HL-60 (cell line): ENCODE data around the gene UPK1A.

ENCODE experiments used
- DNase-seq, 2 experiments: peaks; one replicate each; pipeline ENCODE4 v3.0.0-alpha.2; 2010 to 2020; ENCODE audit warnings: low read depth in 1 of 2, low spot score in 1 of 2
- H3K27ac ChIP-seq: fragments of 250-450 bp; sonication (Bioruptor Pico); replicated peaks from 2 replicates; pipeline ENCODE4 v1.5.1; 2020; ENCODE audit warnings: mild to moderate bottlenecking, moderate library complexity
- H3K27me3 ChIP-seq: fragments of 250-450 bp; sonication (Bioruptor Pico); 2 replicates; pipeline ENCODE4 v1.5.1; 2021; ENCODE audit warnings: mild to moderate bottlenecking, moderate library complexity; ENCODE audit not compliant: insufficient read depth, poor library complexity, severe bottlenecking
- H3K4me3 ChIP-seq: replicated peaks from 2 replicates; pipeline ENCODE4 v1.5.1; 2011; ENCODE audit warnings: mild to moderate bottlenecking, control low read depth, low read length; ENCODE audit not compliant: insufficient read depth
- GABPA ChIP-seq: IDR thresholded peaks from 2 replicates; pipeline ENCODE4 v1.6.1; 2012; ENCODE audit warnings: low read depth
- POLR2AphosphoS5 ChIP-seq: IDR thresholded peaks from 2 replicates; pipeline ENCODE4 v1.6.1; 2012; ENCODE audit warnings: low read depth
- SPI1 ChIP-seq: IDR thresholded peaks from 2 replicates; pipeline ENCODE4 v1.6.1; 2012; ENCODE audit warnings: low read depth, mild to moderate bottlenecking, borderline replicate concordance
- TF ChIP-seq, protein P1 (sequence below): IDR thresholded peaks from one replicate; pipeline ENCODE4 v1.5.1; 2011; ENCODE audit warnings: low read length, control low read depth, inconsistent platforms; ENCODE audit not compliant: insufficient read depth
- TF ChIP-seq, protein P2 (sequence below): IDR thresholded peaks from 2 replicates; pipeline ENCODE4 v1.6.1; 2012; ENCODE audit warnings: low read depth; ENCODE audit not compliant: insufficient replicate concordance

UPK1A gene

DNA sequence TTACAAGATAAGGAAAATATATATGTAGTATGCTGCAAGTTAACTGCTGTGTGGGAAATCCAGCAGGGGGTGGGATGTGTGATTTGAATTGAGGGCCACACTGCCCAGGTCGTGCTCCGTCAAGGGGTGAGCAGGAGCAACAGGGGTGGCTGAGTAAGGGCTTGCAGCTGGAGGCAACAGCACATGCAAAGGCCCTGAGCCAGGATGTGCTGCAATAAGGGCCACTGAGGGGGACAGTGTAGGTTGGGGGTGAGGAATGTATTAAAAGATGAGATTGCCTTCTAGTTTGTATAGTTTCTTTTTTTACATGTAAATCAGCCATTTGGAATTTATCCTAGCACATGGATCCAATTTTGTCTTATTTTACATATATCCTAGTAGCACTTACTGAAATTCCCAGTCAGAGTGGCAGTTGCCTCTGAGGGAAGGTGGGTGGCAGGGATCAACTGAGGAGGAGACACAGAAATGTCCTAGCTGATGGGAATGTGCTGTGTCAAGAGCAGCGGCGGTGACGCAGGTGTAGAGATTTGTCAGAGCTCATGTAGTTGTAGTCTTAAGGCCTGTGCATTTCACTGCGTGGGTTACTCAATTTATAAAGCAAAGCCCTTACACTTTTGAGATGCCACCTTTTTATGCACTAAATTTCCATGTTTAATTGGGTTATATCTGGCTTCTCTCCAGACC is 42.8 kb upstream of the UPK1A start:
- no peak for TF ChIP-seq SPI1
- TF ChIP-seq, protein P1, sequence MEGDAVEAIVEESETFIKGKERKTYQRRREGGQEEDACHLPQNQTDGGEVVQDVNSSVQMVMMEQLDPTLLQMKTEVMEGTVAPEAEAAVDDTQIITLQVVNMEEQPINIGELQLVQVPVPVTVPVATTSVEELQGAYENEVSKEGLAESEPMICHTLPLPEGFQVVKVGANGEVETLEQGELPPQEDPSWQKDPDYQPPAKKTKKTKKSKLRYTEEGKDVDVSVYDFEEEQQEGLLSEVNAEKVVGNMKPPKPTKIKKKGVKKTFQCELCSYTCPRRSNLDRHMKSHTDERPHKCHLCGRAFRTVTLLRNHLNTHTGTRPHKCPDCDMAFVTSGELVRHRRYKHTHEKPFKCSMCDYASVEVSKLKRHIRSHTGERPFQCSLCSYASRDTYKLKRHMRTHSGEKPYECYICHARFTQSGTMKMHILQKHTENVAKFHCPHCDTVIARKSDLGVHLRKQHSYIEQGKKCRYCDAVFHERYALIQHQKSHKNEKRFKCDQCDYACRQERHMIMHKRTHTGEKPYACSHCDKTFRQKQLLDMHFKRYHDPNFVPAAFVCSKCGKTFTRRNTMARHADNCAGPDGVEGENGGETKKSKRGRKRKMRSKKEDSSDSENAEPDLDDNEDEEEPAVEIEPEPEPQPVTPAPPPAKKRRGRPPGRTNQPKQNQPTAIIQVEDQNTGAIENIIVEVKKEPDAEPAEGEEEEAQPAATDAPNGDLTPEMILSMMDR, result no peak
- no peak for TF ChIP-seq POLR2AphosphoS5
- TF ChIP-seq, protein P2, sequence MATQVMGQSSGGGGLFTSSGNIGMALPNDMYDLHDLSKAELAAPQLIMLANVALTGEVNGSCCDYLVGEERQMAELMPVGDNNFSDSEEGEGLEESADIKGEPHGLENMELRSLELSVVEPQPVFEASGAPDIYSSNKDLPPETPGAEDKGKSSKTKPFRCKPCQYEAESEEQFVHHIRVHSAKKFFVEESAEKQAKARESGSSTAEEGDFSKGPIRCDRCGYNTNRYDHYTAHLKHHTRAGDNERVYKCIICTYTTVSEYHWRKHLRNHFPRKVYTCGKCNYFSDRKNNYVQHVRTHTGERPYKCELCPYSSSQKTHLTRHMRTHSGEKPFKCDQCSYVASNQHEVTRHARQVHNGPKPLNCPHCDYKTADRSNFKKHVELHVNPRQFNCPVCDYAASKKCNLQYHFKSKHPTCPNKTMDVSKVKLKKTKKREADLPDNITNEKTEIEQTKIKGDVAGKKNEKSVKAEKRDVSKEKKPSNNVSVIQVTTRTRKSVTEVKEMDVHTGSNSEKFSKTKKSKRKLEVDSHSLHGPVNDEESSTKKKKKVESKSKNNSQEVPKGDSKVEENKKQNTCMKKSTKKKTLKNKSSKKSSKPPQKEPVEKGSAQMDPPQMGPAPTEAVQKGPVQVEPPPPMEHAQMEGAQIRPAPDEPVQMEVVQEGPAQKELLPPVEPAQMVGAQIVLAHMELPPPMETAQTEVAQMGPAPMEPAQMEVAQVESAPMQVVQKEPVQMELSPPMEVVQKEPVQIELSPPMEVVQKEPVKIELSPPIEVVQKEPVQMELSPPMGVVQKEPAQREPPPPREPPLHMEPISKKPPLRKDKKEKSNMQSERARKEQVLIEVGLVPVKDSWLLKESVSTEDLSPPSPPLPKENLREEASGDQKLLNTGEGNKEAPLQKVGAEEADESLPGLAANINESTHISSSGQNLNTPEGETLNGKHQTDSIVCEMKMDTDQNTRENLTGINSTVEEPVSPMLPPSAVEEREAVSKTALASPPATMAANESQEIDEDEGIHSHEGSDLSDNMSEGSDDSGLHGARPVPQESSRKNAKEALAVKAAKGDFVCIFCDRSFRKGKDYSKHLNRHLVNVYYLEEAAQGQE, result no peak
- no peak for TF ChIP-seq GABPA
- no peak for DNase-seq
- H3K27me3 ChIP-seq, result no peaks in the 10 kb centered on the region
- H3K27ac ChIP-seq, result no peak overlapping the region
- no peak overlapping the region for H3K4me3 ChIP-seq

DNA sequence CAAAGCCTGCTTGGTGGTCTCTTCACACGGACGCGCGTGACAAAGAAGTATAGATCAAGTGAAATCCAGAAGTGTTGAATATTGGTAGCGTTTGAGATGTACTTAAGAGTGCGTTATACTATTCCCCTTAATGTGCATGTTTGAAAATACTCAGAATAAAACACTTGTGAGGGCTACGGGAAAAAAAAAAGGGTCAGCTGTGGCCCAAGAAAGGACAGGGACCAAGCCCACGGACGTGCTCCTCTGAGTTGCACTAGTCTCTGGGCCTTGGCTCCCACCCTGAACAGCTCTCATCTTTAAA is 38.1 kb upstream of the UPK1A start:
- TF ChIP-seq SPI1 (no peak), POLR2AphosphoS5 (no peak), GABPA (no peak)
- TF ChIP-seq, protein P2, result no peak
- TF ChIP-seq, protein P1, result no peak

DNA sequence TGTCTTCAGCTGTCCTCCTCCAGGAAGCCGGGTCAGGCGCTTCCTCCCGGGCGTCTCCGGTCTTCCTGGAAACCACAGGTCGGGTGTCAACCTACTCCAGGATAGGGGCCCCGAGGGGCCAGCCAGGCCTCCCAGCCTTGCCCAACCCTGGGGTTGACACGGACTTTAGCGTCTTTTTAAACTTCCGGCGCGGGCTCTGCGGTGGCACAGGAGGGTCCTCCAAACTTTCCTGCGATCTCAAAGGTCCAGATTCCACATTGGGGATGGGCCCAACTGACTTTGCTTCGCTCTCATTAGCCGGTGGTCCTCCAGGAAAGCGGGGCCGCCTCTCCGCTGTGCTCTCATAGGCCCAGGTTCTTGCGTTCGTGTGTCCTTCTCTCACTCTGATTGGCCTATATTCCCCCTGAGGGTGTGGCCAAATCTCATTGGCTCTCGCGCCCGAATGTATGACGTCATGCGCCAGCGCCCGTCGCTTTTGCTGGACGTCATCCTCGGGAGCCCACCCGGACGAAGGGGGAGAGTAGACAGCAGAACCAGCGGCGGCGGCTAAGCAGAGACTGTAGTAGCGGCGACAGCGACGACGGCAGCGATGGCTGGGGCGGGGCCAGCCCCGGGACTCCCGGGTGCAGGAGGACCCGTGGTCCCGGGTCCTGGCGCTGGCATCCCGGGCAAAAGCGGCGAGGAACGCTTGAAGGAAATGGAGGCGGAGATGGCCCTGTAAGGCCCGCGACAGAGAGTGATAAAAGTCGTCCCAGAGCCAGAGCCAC is 37.6 kb upstream of the UPK1A start, which contains the start of gene RBM42:
Gene RBM42 (plus strand): TSS at position 472 of the 767 bp plus-strand sequence. CDS start 118 bp downstream, at position 590.
- peak within 1 kb of the TSS; percentile 88 for H3K4me3 ChIP-seq
- peak within 1 kb of the TSS; percentile 83 for H3K27ac ChIP-seq
- peak; percentile 99 for DNase-seq
- TF ChIP-seq, protein P2, result peak; percentile 28
- peak; percentile 54 for TF ChIP-seq POLR2AphosphoS5
- peak; percentile 65 for TF ChIP-seq GABPA
- TF ChIP-seq SPI1, result peak; percentile 8; the same call in 1 of the 2 replicates
- TF ChIP-seq, protein P1, result no peak
- H3K27me3 ChIP-seq, result no peaks in the 10 kb centered on the region

More for the DNA sequence above, 38.1 kb upstream of the UPK1A start:
- H3K27ac ChIP-seq, result peak overlapping the region; percentile 83
- H3K27me3 ChIP-seq, result no peaks in the 10 kb centered on the region
- peak overlapping the region; percentile 88 for H3K4me3 ChIP-seq
- no peak for DNase-seq
